Endothelial cell of umbilical vein (primary cell): ENCODE measurements around the gene TXNRD3. TPM values are rescaled to one million over a fixed set of nuclear protein-coding genes. Genes with fewer than 3 reads are reported as not detected.
A peak's percentile ranks its signal among the peaks of the same experiment; 100 is the strongest.

Experiments used
- BruUV-seq: library from RNA; stranded (reverse); fragments of 400-500 nt; replicated peaks from 2 replicates; lab custom pipeline; 2021; lab: Mats Ljungman, UMichigan
- CTCF ChIA-PET: fragments of 300-600, 350-600 bp; sonication (Branson Sonifier 250); formaldehyde crosslinking; loops from one replicate; lab custom pipeline; 2021; ENCODE audit warnings: antibody characterized with exemption, inconsistent platforms; lab: Charles Lee
- POLR2A ChIA-PET: fragments of 300-600, 350-600 bp; sonication (Branson Sonifier 250); formaldehyde crosslinking; loops from one replicate; lab custom pipeline; 2021; ENCODE audit warnings: antibody characterized with exemption, inconsistent platforms; lab: Charles Lee
- DNase-seq: peaks from one replicate; pipeline ENCODE4 v3.0.0-alpha.2; 2011; ENCODE audit warnings: low read depth, low spot score
- FAIRE-seq: peaks from 2 replicates; lab custom pipeline; 2011; peaks lifted over from hg19 to GRCh38; lab: Jason Lieb, UNC
- H2AFZ ChIP-seq: 2 replicates; pipeline ENCODE4 v1.6.0; 2012; ENCODE audit warnings: low read depth, low read length, control low read depth, inconsistent platforms
- H3K27ac ChIP-seq: 2 replicates; pipeline ENCODE4 v1.5.1; 2011; ENCODE audit warnings: low read depth, mild to moderate bottlenecking, control low read depth, low read length, moderate library complexity; ENCODE audit not compliant: insufficient read depth
- H3K27me3 ChIP-seq, 2 experiments: 2 replicates each; pipeline versions ENCODE4 v1.6.0 to v1.6.1; 2011; ENCODE audit warnings: low read length in 2 of 2, mixed read lengths in 1 of 2; ENCODE audit not compliant: control insufficient read depth in 2 of 2, insufficient read depth in 2 of 2
- H3K36me3 ChIP-seq, 2 experiments: 2 replicates in 1 of 2; 3 replicates in 1 of 2; pipeline ENCODE4 v1.5.1; 2011; ENCODE audit warnings: low read length in 2 of 2, mild to moderate bottlenecking in 1 of 2, moderate library complexity in 1 of 2; ENCODE audit not compliant: control insufficient read depth in 2 of 2, insufficient read depth in 2 of 2; ENCODE audit errors: extremely low read depth in 1 of 2
- H3K4me1 ChIP-seq: 3 replicates; pipeline ENCODE4 v1.5.1; 2011; ENCODE audit warnings: mild to moderate bottlenecking, low read length; ENCODE audit not compliant: control insufficient read depth, insufficient read depth; ENCODE audit errors: extremely low read depth
- H3K4me2 ChIP-seq: 2 replicates; pipeline ENCODE4 v1.6.1; 2011; ENCODE audit warnings: low read length, control low read depth, mixed read lengths; ENCODE audit not compliant: insufficient read depth
- H3K4me3 ChIP-seq, 3 experiments: fragments of 200-600 bp in 1 of 3; sonication (generic), shearing (Covaris generic) in 1 of 3; replicated peaks in 1 of 3; 2 replicates each; pipeline ENCODE4 v1.5.1; 2011 to 2016; ENCODE audit warnings: control low read depth in 3 of 3, low read length in 3 of 3, mild to moderate bottlenecking in 2 of 3, inconsistent platforms in 1 of 3, low read depth in 1 of 3, moderate library complexity in 1 of 3; ENCODE audit not compliant: insufficient read depth in 1 of 3
- H3K79me2 ChIP-seq: 2 replicates; pipeline ENCODE4 v1.6.0; 2012; ENCODE audit warnings: low read length, inconsistent platforms; ENCODE audit not compliant: control insufficient read depth, insufficient read depth
- H3K9ac ChIP-seq: replicated peaks from 2 replicates; pipeline ENCODE3; 2011; ENCODE audit warnings: low read length, control low read depth; ENCODE audit not compliant: insufficient read depth; ENCODE audit errors: extremely low read depth
- H3K9me1 ChIP-seq: replicated peaks from 3 replicates; pipeline ENCODE4 v1.6.0; 2011; ENCODE audit warnings: mild to moderate bottlenecking, low read length; ENCODE audit not compliant: control insufficient read depth, insufficient read depth; ENCODE audit errors: extremely low read depth
- H3K9me3 ChIP-seq: replicated peaks from 2 replicates; pipeline ENCODE4 v1.5.1; 2012; ENCODE audit warnings: low read length, inconsistent platforms; ENCODE audit not compliant: control insufficient read depth, insufficient read depth
- H4K20me1 ChIP-seq: replicated peaks from 2 replicates; pipeline ENCODE3; 2011; ENCODE audit warnings: mild to moderate bottlenecking, low read length; ENCODE audit not compliant: control insufficient read depth, insufficient read depth; ENCODE audit errors: extremely low read depth
- JUN ChIP-seq: IDR thresholded peaks from 2 replicates; pipeline ENCODE4 v1.6.1; 2011; ENCODE audit warnings: borderline replicate concordance, low read depth; ENCODE audit not compliant: insufficient read length, insufficient read depth
- MYC ChIP-seq: IDR thresholded peaks from one replicate; pipeline ENCODE4 v1.6.1; 2011; ENCODE audit warnings: mild to moderate bottlenecking, low read depth, low read length
- dilution Hi-C: fragments of 300-500 bp; cut with MboI; formaldehyde crosslinking; loops from one replicate; pipeline ENCODE4 v1.15.0; 2019; ENCODE audit warnings: low sequenced_read_pairs; ENCODE audit not compliant: extremely low pct_ligation_motif_present
- intact Hi-C: fragments of 100-400 bp; cut with micrococcal nuclease; formaldehyde crosslinking; loops from one replicate; pipeline ENCODE4 v1.10.0; 2022
- polyA plus RNA-seq, 4 experiments: library from polyadenylated mRNA; depleted of rRNA in 3 of 4; stranded (reverse) in 3 of 4; unstranded in 1 of 4; fragments of >200 nt; gene quantifications; 2 replicates each; pipeline versions ENCODE4 v1.2.1 to v1.2.3, GENCODE V29; 2011 to 2012; ENCODE audit warnings: missing spikeins in 1 of 4
- total RNA-seq: library from RNA; stranded (reverse); gene quantifications from 2 replicates; pipeline ENCODE4 v1.2.3, GENCODE V29; 2021
- TF ChIP-seq, protein P1 (sequence below), 2 donors: IDR thresholded peaks; 1 replicate in 1 of 2; 2 replicates in 1 of 2; pipeline ENCODE4 v1.5.1; 2011; ENCODE audit warnings: low read length in 2 of 2, mild to moderate bottlenecking in 2 of 2, moderate library complexity in 2 of 2, control low read depth in 1 of 2, inconsistent platforms in 1 of 2, low read depth in 1 of 2; ENCODE audit not compliant: insufficient read depth in 1 of 2; ENCODE audit errors: extremely low read depth in 1 of 2
- TF ChIP-seq, protein P2 (sequence below): IDR thresholded peaks from 2 replicates; pipeline ENCODE4 v1.6.1; 2011; ENCODE audit not compliant: insufficient read depth, insufficient read length

TXNRD3 gene
- total and polyA plus RNA-seq, 2 donors (not counting 3 experiments of a cell fraction or from before 2014, with no cell fraction given) = 2.6 to 7.1 TPM

DNA sequence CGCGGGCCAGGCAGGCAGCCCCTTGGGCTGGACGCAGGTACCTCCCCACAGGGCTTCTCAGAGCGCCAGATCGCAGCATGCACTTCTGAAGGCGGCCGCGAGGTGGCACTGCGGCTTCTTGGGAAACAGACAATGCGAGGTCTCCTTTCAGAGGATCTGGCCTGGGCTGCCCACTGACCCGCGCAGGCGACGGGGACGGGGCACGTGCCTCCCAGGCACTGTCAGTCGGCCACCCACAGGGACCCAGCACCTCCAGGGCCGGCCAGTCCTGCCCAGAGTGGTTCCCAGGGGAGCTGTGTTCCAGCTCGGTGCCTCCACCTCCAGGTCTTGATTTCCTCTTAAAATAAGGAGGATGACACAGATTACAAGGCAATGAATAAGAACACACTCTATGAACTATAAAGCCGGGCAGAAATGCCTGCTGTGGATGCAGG lies 24.4 kb upstream of the TXNRD3 start:
- Histone ChIP-seq H3K9ac (no peak overlapping the region), H3K27ac (no peak overlapping the region), H3K9me1 (no peaks in the 10 kb centered on the region), H3K4me2 (no peak overlapping the region), H3K4me3 (no peak overlapping the region), H4K20me1 (no peaks in the 10 kb centered on the region), H3K36me3 (no peaks in the 10 kb centered on the region), H3K27me3 (peaks cover 6 to 26% of the 10 kb centered on the region in 2 experiments), H3K79me2 (no peaks in the 10 kb centered on the region), H3K9me3 (no peaks in the 10 kb centered on the region), H3K4me1 (no peaks in the 10 kb centered on the region), H2AFZ (no peak overlapping the region)
- FAIRE-seq = peak; percentile 80
- ChIA-PET CTCF (interaction anchor here (0.6 to 7.2 kb wide), 18 partner anchors 8 to 866 kb away, joined by 3 to 92 read pairs (median 3); partner anchors contain the start of gene TXNRD3), POLR2A (no interaction called here)
- TF ChIP-seq JUN = no peak
- no peak for TF ChIP-seq MYC
- TF ChIP-seq, protein P1, sequence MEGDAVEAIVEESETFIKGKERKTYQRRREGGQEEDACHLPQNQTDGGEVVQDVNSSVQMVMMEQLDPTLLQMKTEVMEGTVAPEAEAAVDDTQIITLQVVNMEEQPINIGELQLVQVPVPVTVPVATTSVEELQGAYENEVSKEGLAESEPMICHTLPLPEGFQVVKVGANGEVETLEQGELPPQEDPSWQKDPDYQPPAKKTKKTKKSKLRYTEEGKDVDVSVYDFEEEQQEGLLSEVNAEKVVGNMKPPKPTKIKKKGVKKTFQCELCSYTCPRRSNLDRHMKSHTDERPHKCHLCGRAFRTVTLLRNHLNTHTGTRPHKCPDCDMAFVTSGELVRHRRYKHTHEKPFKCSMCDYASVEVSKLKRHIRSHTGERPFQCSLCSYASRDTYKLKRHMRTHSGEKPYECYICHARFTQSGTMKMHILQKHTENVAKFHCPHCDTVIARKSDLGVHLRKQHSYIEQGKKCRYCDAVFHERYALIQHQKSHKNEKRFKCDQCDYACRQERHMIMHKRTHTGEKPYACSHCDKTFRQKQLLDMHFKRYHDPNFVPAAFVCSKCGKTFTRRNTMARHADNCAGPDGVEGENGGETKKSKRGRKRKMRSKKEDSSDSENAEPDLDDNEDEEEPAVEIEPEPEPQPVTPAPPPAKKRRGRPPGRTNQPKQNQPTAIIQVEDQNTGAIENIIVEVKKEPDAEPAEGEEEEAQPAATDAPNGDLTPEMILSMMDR (IDR thresholded peaks at IDR 0.05; ENCODE audit: extremely low read depth in 1 of 2, insufficient read depth in 1 of 2, low read depth in 1 of 2, low read length in 2 of 2) = peak; percentile 91 to 97
- TF ChIP-seq, protein P2, sequence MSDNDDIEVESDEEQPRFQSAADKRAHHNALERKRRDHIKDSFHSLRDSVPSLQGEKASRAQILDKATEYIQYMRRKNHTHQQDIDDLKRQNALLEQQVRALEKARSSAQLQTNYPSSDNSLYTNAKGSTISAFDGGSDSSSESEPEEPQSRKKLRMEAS = no peak
- BruUV-seq = no TSS peak
- dilution Hi-C loops = no loop called here
- intact Hi-C loops = loop anchor here (1.0 to 10.0 kb wide), 6 partner anchors 73 to 865 kb away; no protein-coding TSS in a partner anchor
- DNase-seq = peak; percentile 76
